Naive thymus-derived CD4-positive, alpha-beta T cell (primary cell): Measurements from ENCODE around the gene KCTD20. TPM values are rescaled to one million over a fixed set of nuclear protein-coding genes. Genes with fewer than 3 reads are reported as not detected.

ENCODE experiments used
- ATAC-seq: fragments of 150-1000 bp; cut with Tn5 transposase; 2 replicates; pipeline ENCODE4 v1.10.0; 2021; ENCODE audit warnings: mild to moderate bottlenecking, moderate library complexity
- CTCF ChIA-PET: fragments of 350-600 bp; sonication (Branson Sonifier 250); formaldehyde crosslinking; loops from one replicate; lab custom pipeline; 2021; ENCODE audit warnings: antibody characterized with exemption; lab: Charles Lee
- POLR2A ChIA-PET: fragments of 350-600 bp; sonication (Branson Sonifier 250); formaldehyde crosslinking; loops from one replicate; lab custom pipeline; 2021; ENCODE audit warnings: antibody characterized with exemption, inconsistent platforms; lab: Charles Lee
- DNase-seq, 9 donors: peaks; one replicate each; pipeline versions ENCODE4 v3.0.0 to v3.0.0-alpha.2; 2020 to 2022; ENCODE audit warnings: mixed read lengths in 1 of 9
- H3K27ac ChIP-seq: one replicate; pipeline ENCODE4 v1.7.0; 2013; ENCODE audit warnings: mild to moderate bottlenecking, low read depth, low read length, moderate library complexity
- H3K27me3 ChIP-seq, 2 donors: one replicate each; pipeline ENCODE4 v1.7.0; 2013; ENCODE audit warnings: low read length in 2 of 2, mild to moderate bottlenecking in 2 of 2, moderate library complexity in 2 of 2; ENCODE audit not compliant: control insufficient read depth in 2 of 2, insufficient read depth in 2 of 2
- H3K36me3 ChIP-seq, 3 experiments: 1 replicate in 2 of 3; 2 replicates in 1 of 3; pipeline ENCODE4 v1.7.0; 2013; ENCODE audit warnings: low read length in 3 of 3, mild to moderate bottlenecking in 3 of 3, moderate library complexity in 1 of 3; ENCODE audit not compliant: insufficient read depth in 3 of 3, control insufficient read depth in 2 of 3
- H3K4me1 ChIP-seq, 2 donors: one replicate each; pipeline ENCODE4 v1.7.0; 2013; ENCODE audit warnings: low read length in 2 of 2, mild to moderate bottlenecking in 2 of 2, moderate library complexity in 1 of 2; ENCODE audit not compliant: control insufficient read depth in 2 of 2, insufficient read depth in 2 of 2
- H3K4me3 ChIP-seq: 2 replicates; pipeline ENCODE4 v1.7.0; 2013; ENCODE audit warnings: mild to moderate bottlenecking, low read length
- H3K9me3 ChIP-seq, 3 experiments: 1 replicate in 2 of 3; 2 replicates in 1 of 3; pipeline ENCODE4 v1.7.0; 2013; ENCODE audit warnings: low read length in 3 of 3; ENCODE audit not compliant: control insufficient read depth in 2 of 3
- H3K27ac Mint-ChIP-seq, 9 donors: one replicate each; pipeline ENCODE4 v1.8.0; 2020 to 2022; ENCODE audit warnings: mixed read lengths in 9 of 9, mild to moderate bottlenecking in 8 of 9, moderate library complexity in 5 of 9, inconsistent platforms in 2 of 9
- H3K27me3 Mint-ChIP-seq, 5 donors: one replicate each; pipeline ENCODE4 v1.8.0; 2021 to 2022; ENCODE audit warnings: mixed read lengths in 5 of 5, mild to moderate bottlenecking in 1 of 5
- H3K36me3 Mint-ChIP-seq, 5 donors: one replicate each; pipeline ENCODE4 v1.8.0; 2020 to 2022; ENCODE audit warnings: mixed read lengths in 5 of 5, mild to moderate bottlenecking in 3 of 5, inconsistent platforms in 1 of 5
- H3K4me1 Mint-ChIP-seq, 7 donors: one replicate each; pipeline ENCODE4 v1.8.0; 2020 to 2022; ENCODE audit warnings: mixed read lengths in 7 of 7, mild to moderate bottlenecking in 3 of 7, inconsistent platforms in 1 of 7
- H3K4me3 Mint-ChIP-seq, 10 donors: one replicate each; pipeline ENCODE4 v1.8.0; 2020 to 2022; ENCODE audit warnings: mild to moderate bottlenecking in 10 of 10, mixed read lengths in 10 of 10, moderate library complexity in 6 of 10, inconsistent platforms in 2 of 10
- H3K9me3 Mint-ChIP-seq, 11 donors: one replicate each; pipeline ENCODE4 v1.8.0; 2020 to 2022; ENCODE audit warnings: mixed read lengths in 11 of 11, mild to moderate bottlenecking in 4 of 11, inconsistent platforms in 1 of 11, moderate library complexity in 1 of 11
- intact Hi-C, 2 donors: fragments of 100-400 bp; cut with micrococcal nuclease; formaldehyde crosslinking; loops; one replicate each; pipeline ENCODE4 v1.15.1; 2023
- polyA plus RNA-seq, 2 donors: library from polyadenylated mRNA; unstranded; fragments of 300-500 nt; fragmentation: Illumina TruSeq; gene quantifications; one replicate each; pipeline ENCODE4 v1.2.3, GENCODE V29; 2021
- total RNA-seq, 6 experiments: library from RNA in 5 of 6; stranded (reverse) in 5 of 6; gene quantifications; 1 replicate in 5 of 6; 2 replicates in 1 of 6; pipeline ENCODE4 v1.2.3 and lab custom pipeline; 2021 to 2026

The KCTD20 gene
- total and polyA plus RNA-seq, 7 experiments from 2014 or later = 27.7 to 55.8 (median 33.1) TPM

- H3K27ac Mint-ChIP-seq = peak overlapping the region in 3 of 9 donors; percentile 5 to 66 (median 20)
- H3K27me3 Mint-ChIP-seq = no peaks in the 10 kb centered on the region
- Histone ChIP-seq H3K4me3 (no peak overlapping the region), H3K9me3 (no peaks in the 10 kb centered on the region), H3K36me3 (no peaks in the 10 kb centered on the region), H3K27ac (no peak overlapping the region), H3K4me1 (peaks cover 5 to 8% of the 10 kb centered on the region in 2 donors), H3K27me3 (no peaks in the 10 kb centered on the region)
- ATAC-seq (no peak), DNase-seq (no peak)
- H3K36me3 Mint-ChIP-seq = peaks cover 0 to 29% (median 10%) of the 10 kb centered on the region in 5 donors
- H3K4me3 Mint-ChIP-seq = peak overlapping the region in 2 of 10 donors; percentile 10 to 36
- peaks cover 18 to 67% (median 58%) of the 10 kb centered on the region in 7 donors for H3K4me1 Mint-ChIP-seq
- POLR2A ChIA-PET = interaction anchor here (1.7 kb wide), 1 partner anchor 9 kb away, joined by 5 read pairs; no protein-coding TSS in a partner anchor
- intact Hi-C loops = no loop called here
- no peaks in the 10 kb centered on the region for H3K9me3 Mint-ChIP-seq
- CTCF ChIA-PET = interaction anchor here (0.6 kb wide), 1 partner anchor 12 kb away, joined by 4 read pairs; no protein-coding TSS in a partner anchor
These were observed 18.8 kb downstream of the KCTD20 start for GRCh38 chr6:36461646-36462045.

GRCh38 chr6:36463676-36464075 is 20.9 kb downstream of the KCTD20 start:
- Mint-ChIP-seq H3K36me3 (peaks cover 0 to 32% (median 10%) of the 10 kb centered on the region in 5 donors), H3K4me1 (peaks cover 15 to 62% (median 52%) of the 10 kb centered on the region in 7 donors), H3K27ac (peak overlapping the region in 1 of 9 donors; percentile 34)

GRCh38 chr6:36464233-36464632 is 21.4 kb downstream of the KCTD20 start:
- CTCF ChIA-PET = no interaction called here
- Histone ChIP-seq H3K4me1 (peaks cover 5 to 9% of the 10 kb centered on the region in 2 donors), H3K27me3 (no peaks in the 10 kb centered on the region), H3K27ac (no peak overlapping the region), H3K4me3 (no peak overlapping the region), H3K9me3 (no peaks in the 10 kb centered on the region), H3K36me3 (no peaks in the 10 kb centered on the region)
- intact Hi-C loops = no loop called here
- peak overlapping the region in 3 of 9 donors; percentile 9 to 23 (median 17) for H3K27ac Mint-ChIP-seq
- H3K27me3 Mint-ChIP-seq = no peaks in the 10 kb centered on the region
- peaks cover 18 to 66% (median 56%) of the 10 kb centered on the region in 7 donors for H3K4me1 Mint-ChIP-seq
- H3K36me3 Mint-ChIP-seq = peaks cover 0 to 32% (median 10%) of the 10 kb centered on the region in 5 donors
- DNase-seq (no peak), ATAC-seq (no peak)
- no peaks in the 10 kb centered on the region for H3K9me3 Mint-ChIP-seq
- no peak overlapping the region for H3K4me3 Mint-ChIP-seq
- POLR2A ChIA-PET = no interaction called here

More at GRCh38 chr6:36463676-36464075, 20.9 kb downstream of the KCTD20 start:
- H3K9me3 Mint-ChIP-seq = no peaks in the 10 kb centered on the region
- peaks cover 5 to 8% of the 10 kb centered on the region in 2 donors for H3K4me1 ChIP-seq
- H3K27me3 ChIP-seq = no peaks in the 10 kb centered on the region
- intact Hi-C loops = no loop called here
- POLR2A ChIA-PET = interaction anchor here (1.1 kb wide), 1 partner anchor 40 kb away, joined by 3 read pairs; no protein-coding TSS in a partner anchor
- no peak for DNase-seq
- H3K27ac ChIP-seq = no peak overlapping the region
- H3K4me3 Mint-ChIP-seq = no peak overlapping the region
- no peaks in the 10 kb centered on the region for H3K9me3 ChIP-seq
- H3K27me3 Mint-ChIP-seq = no peaks in the 10 kb centered on the region
- no peak for ATAC-seq
- no peak overlapping the region for H3K4me3 ChIP-seq
- CTCF ChIA-PET = no interaction called here
- no peaks in the 10 kb centered on the region for H3K36me3 ChIP-seq

GRCh38 chr6:36467625-36468024 is 24.8 kb downstream of the KCTD20 start:
- Mint-ChIP-seq H3K27me3 (no peaks in the 10 kb centered on the region), H3K9me3 (no peaks in the 10 kb centered on the region), H3K36me3 (peaks cover 3 to 22% (median 15%) of the 10 kb centered on the region in 5 donors), H3K27ac (no peak overlapping the region), H3K4me3 (no peak overlapping the region), H3K4me1 (peaks cover 13 to 43% (median 38%) of the 10 kb centered on the region in 7 donors)
- intact Hi-C loops = no loop called here
- POLR2A ChIA-PET = no interaction called here
- Histone ChIP-seq H3K4me3 (no peak overlapping the region), H3K9me3 (no peaks in the 10 kb centered on the region), H3K4me1 (peaks cover 0 to 4% of the 10 kb centered on the region in 2 donors), H3K27ac (no peak overlapping the region), H3K27me3 (no peaks in the 10 kb centered on the region), H3K36me3 (peaks cover 0 to 21% (median 0%) of the 10 kb centered on the region in 3 experiments)
- CTCF ChIA-PET = no interaction called here
- DNase-seq (no peak), ATAC-seq (no peak)

GRCh38 chr6:36469148-36469661 is 26.4 kb downstream of the KCTD20 start:
- ATAC-seq (no peak), DNase-seq (no peak)
- Histone ChIP-seq H3K36me3 (peaks cover 0 to 22% (median 2%) of the 10 kb centered on the region in 3 experiments), H3K4me1 (peaks cover 0 to 4% of the 10 kb centered on the region in 2 donors), H3K9me3 (no peaks in the 10 kb centered on the region), H3K27me3 (no peaks in the 10 kb centered on the region), H3K27ac (no peak overlapping the region), H3K4me3 (no peak overlapping the region)
- Mint-ChIP-seq H3K4me1 (peaks cover 9 to 29% (median 23%) of the 10 kb centered on the region in 7 donors), H3K9me3 (no peaks in the 10 kb centered on the region), H3K36me3 (peaks cover 3 to 17% (median 15%) of the 10 kb centered on the region in 5 donors), H3K4me3 (no peak overlapping the region), H3K27me3 (no peaks in the 10 kb centered on the region), H3K27ac (peak overlapping the region in 7 of 9 donors; percentile 2 to 79 (median 58))
- intact Hi-C loops = no loop called here
- CTCF ChIA-PET = interaction anchor here (1.3 kb wide), 1 partner anchor 46 kb away, joined by 3 read pairs; no protein-coding TSS in a partner anchor
- POLR2A ChIA-PET = interaction anchor here (1.0 to 1.7 kb wide), 2 partner anchors 9 to 18 kb away, joined by 3 to 4 read pairs; no protein-coding TSS in a partner anchor

- H3K4me3 Mint-ChIP-seq = no peak overlapping the region
- peak overlapping the region in 4 of 9 donors; percentile 9 to 84 (median 62) for H3K27ac Mint-ChIP-seq
- H3K4me1 Mint-ChIP-seq = peaks cover 7 to 26% (median 21%) of the 10 kb centered on the region in 7 donors
- CTCF ChIA-PET = no interaction called here
- Histone ChIP-seq H3K4me1 (peaks cover 0 to 4% of the 10 kb centered on the region in 2 donors), H3K27me3 (no peaks in the 10 kb centered on the region), H3K4me3 (no peak overlapping the region), H3K36me3 (peaks cover 5 to 30% (median 9%) of the 10 kb centered on the region in 3 experiments), H3K27ac (no peak overlapping the region), H3K9me3 (no peaks in the 10 kb centered on the region)
- intact Hi-C loops = loop anchor here in 1 of 2 donors (2.0 kb wide), 1 partner anchor 13 kb away; no protein-coding TSS in a partner anchor
- no peaks in the 10 kb centered on the region for H3K27me3 Mint-ChIP-seq
- DNase-seq (no peak), ATAC-seq (no peak)
- no peaks in the 10 kb centered on the region for H3K9me3 Mint-ChIP-seq
- H3K36me3 Mint-ChIP-seq = peaks cover 3 to 22% (median 9%) of the 10 kb centered on the region in 5 donors
- POLR2A ChIA-PET = interaction anchor here (1.0 to 1.7 kb wide), 3 partner anchors 8 to 18 kb away, joined by 3 to 5 read pairs (median 4); no protein-coding TSS in a partner anchor
These were observed 27.1 kb downstream of the KCTD20 start for GRCh38 chr6:36469946-36470345.
